Measurements from ENCODE around the gene CDH4. TPM values are rescaled to one million over a fixed set of nuclear protein-coding genes. Genes with fewer than 3 reads are reported as not detected.

The CDH4 gene
- total and polyA plus RNA-seq, 10 donors, result 0.30 to 20.1 (median 7.7) TPM

DNA sequence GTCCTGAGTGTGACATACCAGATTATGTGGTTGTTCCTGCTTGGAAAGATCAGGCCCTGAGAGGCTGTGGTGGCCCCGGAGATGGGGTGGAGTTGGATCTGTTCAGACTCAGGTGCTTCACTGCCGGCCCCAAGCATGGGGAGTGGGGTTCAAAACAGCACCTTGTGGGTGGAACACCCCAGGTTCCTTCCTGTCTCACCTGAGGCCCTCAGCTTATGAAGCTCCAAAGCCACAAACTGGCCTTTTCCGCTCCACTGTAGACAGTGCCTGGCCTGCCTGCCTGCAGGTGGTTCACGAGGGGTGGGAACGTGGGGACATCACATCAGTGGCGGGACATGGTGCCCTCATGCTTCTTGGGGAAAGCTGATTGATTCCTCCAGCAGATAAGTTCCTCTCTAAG is 667.2 kb downstream of the CDH4 start:
- Histone ChIP-seq H3K9me3 (no peaks in the 10 kb centered on the region), H3K4me1 (no peaks in the 10 kb centered on the region), H3K4me3 (no peak overlapping the region), H3K27ac (no peak overlapping the region), H3K36me3 (no peaks in the 10 kb centered on the region), H3K27me3 (replicated peaks in 1 of 7) (peaks cover 0 to 13% (median 0%) of the 10 kb centered on the region in 7 donors)
- WGBS, 5 donors, result 91 to 100% (median 93%) methylated on average over 3 to 6 of the region's 6 CpGs
- intact Hi-C loops (cut with DNase I; ENCODE audit: low total_unique reads), result no loop called here
- DNase-seq, result no peak
- no peak for TF ChIP-seq POLR2A (IDR thresholded peaks at IDR 0.05)
- TF ChIP-seq POLR2AphosphoS5 (IDR thresholded peaks at IDR 0.05), result no peak
- TF ChIP-seq, protein P1, sequence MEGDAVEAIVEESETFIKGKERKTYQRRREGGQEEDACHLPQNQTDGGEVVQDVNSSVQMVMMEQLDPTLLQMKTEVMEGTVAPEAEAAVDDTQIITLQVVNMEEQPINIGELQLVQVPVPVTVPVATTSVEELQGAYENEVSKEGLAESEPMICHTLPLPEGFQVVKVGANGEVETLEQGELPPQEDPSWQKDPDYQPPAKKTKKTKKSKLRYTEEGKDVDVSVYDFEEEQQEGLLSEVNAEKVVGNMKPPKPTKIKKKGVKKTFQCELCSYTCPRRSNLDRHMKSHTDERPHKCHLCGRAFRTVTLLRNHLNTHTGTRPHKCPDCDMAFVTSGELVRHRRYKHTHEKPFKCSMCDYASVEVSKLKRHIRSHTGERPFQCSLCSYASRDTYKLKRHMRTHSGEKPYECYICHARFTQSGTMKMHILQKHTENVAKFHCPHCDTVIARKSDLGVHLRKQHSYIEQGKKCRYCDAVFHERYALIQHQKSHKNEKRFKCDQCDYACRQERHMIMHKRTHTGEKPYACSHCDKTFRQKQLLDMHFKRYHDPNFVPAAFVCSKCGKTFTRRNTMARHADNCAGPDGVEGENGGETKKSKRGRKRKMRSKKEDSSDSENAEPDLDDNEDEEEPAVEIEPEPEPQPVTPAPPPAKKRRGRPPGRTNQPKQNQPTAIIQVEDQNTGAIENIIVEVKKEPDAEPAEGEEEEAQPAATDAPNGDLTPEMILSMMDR (IDR thresholded peaks at IDR 0.05 in 8 of 11, conservative IDR thresholded peaks at IDR 0.05 in 3 of 11), result no peak

DNA sequence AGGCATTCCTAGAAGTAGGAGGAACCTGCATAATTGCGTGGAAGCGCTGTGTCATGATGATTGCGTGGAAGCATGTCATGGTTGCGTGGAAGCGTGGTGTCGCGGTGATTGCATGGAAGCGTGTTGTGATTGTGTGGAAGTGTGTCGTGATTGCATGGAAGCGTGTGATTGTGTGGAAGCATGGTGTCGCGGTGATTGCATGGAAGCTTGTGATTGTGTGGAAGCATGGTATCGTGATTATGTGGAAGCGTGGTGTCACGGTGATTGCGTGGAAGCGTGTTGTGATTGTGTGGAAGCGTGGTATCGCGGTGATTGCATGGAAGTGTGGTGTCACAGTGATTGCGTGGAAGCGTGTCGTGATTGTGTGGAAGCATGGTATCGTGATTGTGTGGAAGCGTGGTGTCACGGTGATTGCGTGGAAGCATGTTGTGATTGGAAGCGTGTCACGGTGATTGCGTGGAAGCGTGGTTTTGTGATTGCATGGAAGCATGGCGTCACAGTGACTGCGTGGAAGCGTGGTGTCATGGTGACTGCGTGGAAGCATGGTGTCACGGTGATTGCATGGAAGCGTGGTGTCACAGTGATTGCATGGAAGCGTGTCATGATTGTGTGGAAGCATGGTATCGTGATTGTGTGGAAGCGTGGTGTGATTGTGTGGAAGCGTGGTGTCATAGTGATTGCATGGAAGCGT is 667.8 kb downstream of the CDH4 start:
- 82 to 90% (median 85%) methylated on average over 42 of the region's 42 CpGs for WGBS, 5 donors
- Histone ChIP-seq H3K27me3 (replicated peaks in 1 of 7) (peaks cover 0 to 19% (median 0%) of the 10 kb centered on the region in 7 donors), H3K4me3 (no peak overlapping the region), H3K9me3 (no peaks in the 10 kb centered on the region), H3K4me1 (no peaks in the 10 kb centered on the region), H3K36me3 (no peaks in the 10 kb centered on the region), H3K27ac (no peak overlapping the region)
- DNase-seq, result no peak
- intact Hi-C loops (cut with DNase I; ENCODE audit: low total_unique reads), result no loop called here
- TF ChIP-seq, protein P1 (IDR thresholded peaks at IDR 0.05 in 8 of 11, conservative IDR thresholded peaks at IDR 0.05 in 3 of 11), result no peak
- no peak for TF ChIP-seq POLR2A (IDR thresholded peaks at IDR 0.05)
- no peak for TF ChIP-seq POLR2AphosphoS5 (IDR thresholded peaks at IDR 0.05)

DNA sequence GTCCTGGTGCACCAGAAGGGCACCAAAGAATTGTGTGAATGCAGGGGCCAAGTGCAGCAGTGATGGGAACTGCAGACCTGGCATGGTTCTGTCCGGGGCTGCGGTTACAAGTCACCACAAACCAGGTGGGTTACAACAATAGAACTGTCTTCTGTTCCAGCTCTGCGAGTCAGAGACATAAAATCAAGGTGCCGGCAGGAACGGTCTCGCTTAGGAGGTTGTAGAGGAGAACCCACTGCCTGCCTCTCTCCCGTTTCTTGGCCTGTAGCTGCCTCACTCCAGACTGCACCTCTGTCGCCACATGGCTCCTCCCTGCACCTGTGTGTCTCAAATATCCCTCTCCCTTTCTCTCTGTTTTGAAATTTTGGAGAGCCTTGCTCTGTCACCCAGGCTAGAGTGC is 670.4 kb downstream of the CDH4 start:
- Histone ChIP-seq H3K27ac (no peak overlapping the region), H3K4me1 (no peaks in the 10 kb centered on the region), H3K36me3 (no peaks in the 10 kb centered on the region), H3K9me3 (no peaks in the 10 kb centered on the region), H3K27me3 (replicated peaks in 1 of 7) (peaks cover 0 to 24% (median 0%) of the 10 kb centered on the region in 7 donors), H3K4me3 (no peak overlapping the region)
- DNase-seq, result peak; percentile 31
- TF ChIP-seq POLR2AphosphoS5 (IDR thresholded peaks at IDR 0.05) (no peak), POLR2A (IDR thresholded peaks at IDR 0.05) (no peak)
- TF ChIP-seq, protein P1 (IDR thresholded peaks at IDR 0.05 in 8 of 11, conservative IDR thresholded peaks at IDR 0.05 in 3 of 11), result no peak
- WGBS, 5 donors, result 84 to 94% (median 87%) methylated on average over 7 to 8 of the region's 8 CpGs
- intact Hi-C loops (cut with DNase I; ENCODE audit: low total_unique reads), result no loop called here

DNA sequence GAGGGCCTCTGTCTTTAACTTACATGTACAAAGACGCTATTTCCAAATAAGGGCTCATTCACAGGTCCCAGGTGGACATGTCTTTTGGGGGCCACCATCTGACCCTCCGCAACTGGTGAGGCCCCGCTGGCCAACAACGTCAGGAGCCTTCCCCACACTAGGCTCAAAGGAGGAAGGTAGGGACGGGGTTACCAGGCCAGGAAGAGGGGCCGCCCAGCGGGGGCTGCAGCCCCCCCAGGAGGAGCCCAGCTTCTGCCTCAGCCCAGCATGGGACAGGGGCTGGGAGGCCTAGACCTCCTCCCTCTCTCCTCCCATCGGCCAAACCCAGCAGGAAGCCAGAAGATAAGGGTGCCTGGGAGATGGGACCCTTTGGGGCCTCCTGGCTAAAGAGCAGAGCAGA is 670.9 kb downstream of the CDH4 start:
- WGBS, 5 donors, result 79 to 93% (median 86%) methylated on average over 4 to 8 of the region's 8 CpGs
- peak; percentile 41 for DNase-seq
- no peak for TF ChIP-seq POLR2AphosphoS5 (IDR thresholded peaks at IDR 0.05)
- no peak for TF ChIP-seq POLR2A (IDR thresholded peaks at IDR 0.05)
- TF ChIP-seq, protein P1 (IDR thresholded peaks at IDR 0.05 in 8 of 11, conservative IDR thresholded peaks at IDR 0.05 in 3 of 11), result no peak
- Histone ChIP-seq H3K9me3 (no peaks in the 10 kb centered on the region), H3K27me3 (replicated peaks in 1 of 7) (peaks cover 0 to 24% (median 0%) of the 10 kb centered on the region in 7 donors), H3K4me1 (no peaks in the 10 kb centered on the region), H3K27ac (no peak overlapping the region), H3K36me3 (no peaks in the 10 kb centered on the region), H3K4me3 (no peak overlapping the region)
- intact Hi-C loops (cut with DNase I; ENCODE audit: low total_unique reads), result no loop called here
